Type B pancreatic cell (in vitro differentiated cells): ENCODE data around the gene ZFP36L2. TPM values are rescaled to one million over a fixed set of nuclear protein-coding genes. Genes with fewer than 3 reads are reported as not detected.

Source experiments
- DNase-seq: peaks from one replicate; pipeline ENCODE4 v3.0.0; 2021; ENCODE audit warnings: mixed read lengths; ENCODE audit not compliant: unreplicated experiment; ENCODE audit errors: extremely low spot score
- H3K27ac Mint-ChIP-seq: 2 replicates; pipeline ENCODE4 v1.8.0; 2021; ENCODE audit warnings: mild to moderate bottlenecking, mixed read lengths
- H3K27me3 Mint-ChIP-seq: 2 replicates; pipeline ENCODE4 v1.8.0; 2021; ENCODE audit warnings: mixed read lengths
- H3K36me3 Mint-ChIP-seq: 2 replicates; pipeline ENCODE4 v1.8.0; 2021; ENCODE audit warnings: mixed read lengths
- H3K4me1 Mint-ChIP-seq: one replicate; pipeline ENCODE4 v1.8.0; 2021; ENCODE audit warnings: mixed read lengths; ENCODE audit not compliant: unreplicated experiment
- H3K4me3 Mint-ChIP-seq: 2 replicates; pipeline ENCODE4 v1.8.0; 2021; ENCODE audit warnings: mild to moderate bottlenecking, mixed read lengths
- H3K9me3 Mint-ChIP-seq: 2 replicates; pipeline ENCODE4 v1.8.0; 2021; ENCODE audit warnings: mixed read lengths
- total RNA-seq: library from RNA; stranded (reverse); gene quantifications from 2 replicates; pipeline ENCODE4 v1.2.1, GENCODE V29; 2021; ENCODE audit warnings: low replicate concordance
- TF ChIP-seq, protein P1 (sequence below): fragments of 200-600 bp; sonication (generic); conservative IDR thresholded peaks from 2 replicates; pipeline ENCODE4 v1.5.0; 2021; ENCODE audit warnings: antibody characterized with exemption, mild to moderate bottlenecking

Gene ZFP36L2
- total RNA-seq, 1 donor from 2014 or later, result 198 TPM

DNA sequence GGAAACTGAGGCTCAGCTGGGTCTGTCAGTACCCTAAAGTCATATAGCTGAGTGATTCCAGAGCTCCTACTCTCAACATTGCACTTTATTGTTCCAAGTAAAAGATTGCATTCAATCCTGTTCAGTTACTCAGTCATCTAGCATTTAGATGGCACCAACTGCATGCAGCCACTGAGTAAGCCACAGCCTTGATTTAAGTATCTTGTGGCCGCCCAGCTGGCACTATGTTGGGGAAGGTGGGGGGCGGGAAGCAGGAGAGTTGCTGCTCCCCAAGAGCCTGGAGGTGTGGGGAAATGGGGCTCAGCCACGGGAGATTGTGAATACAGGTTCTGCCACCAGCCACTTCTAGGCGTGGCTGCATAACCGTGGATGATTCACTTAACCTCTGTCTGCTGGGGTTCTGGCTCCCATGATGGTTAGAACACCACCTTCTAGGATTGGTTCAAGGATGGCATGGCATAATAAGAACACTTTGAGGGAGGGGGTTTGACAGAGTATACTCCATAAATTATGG lies 17.1 kb downstream of the ZFP36L2 start:
- TF ChIP-seq, protein P1, sequence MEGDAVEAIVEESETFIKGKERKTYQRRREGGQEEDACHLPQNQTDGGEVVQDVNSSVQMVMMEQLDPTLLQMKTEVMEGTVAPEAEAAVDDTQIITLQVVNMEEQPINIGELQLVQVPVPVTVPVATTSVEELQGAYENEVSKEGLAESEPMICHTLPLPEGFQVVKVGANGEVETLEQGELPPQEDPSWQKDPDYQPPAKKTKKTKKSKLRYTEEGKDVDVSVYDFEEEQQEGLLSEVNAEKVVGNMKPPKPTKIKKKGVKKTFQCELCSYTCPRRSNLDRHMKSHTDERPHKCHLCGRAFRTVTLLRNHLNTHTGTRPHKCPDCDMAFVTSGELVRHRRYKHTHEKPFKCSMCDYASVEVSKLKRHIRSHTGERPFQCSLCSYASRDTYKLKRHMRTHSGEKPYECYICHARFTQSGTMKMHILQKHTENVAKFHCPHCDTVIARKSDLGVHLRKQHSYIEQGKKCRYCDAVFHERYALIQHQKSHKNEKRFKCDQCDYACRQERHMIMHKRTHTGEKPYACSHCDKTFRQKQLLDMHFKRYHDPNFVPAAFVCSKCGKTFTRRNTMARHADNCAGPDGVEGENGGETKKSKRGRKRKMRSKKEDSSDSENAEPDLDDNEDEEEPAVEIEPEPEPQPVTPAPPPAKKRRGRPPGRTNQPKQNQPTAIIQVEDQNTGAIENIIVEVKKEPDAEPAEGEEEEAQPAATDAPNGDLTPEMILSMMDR, result no peak
- DNase-seq, result no peak
- no peaks in the 10 kb centered on the region for H3K27me3 Mint-ChIP-seq
- H3K27ac Mint-ChIP-seq, result no peak overlapping the region
- peaks cover 41% of the 10 kb centered on the region for H3K4me1 Mint-ChIP-seq
- no peaks in the 10 kb centered on the region for H3K36me3 Mint-ChIP-seq
- no peaks in the 10 kb centered on the region for H3K9me3 Mint-ChIP-seq
- no peak overlapping the region for H3K4me3 Mint-ChIP-seq

DNA sequence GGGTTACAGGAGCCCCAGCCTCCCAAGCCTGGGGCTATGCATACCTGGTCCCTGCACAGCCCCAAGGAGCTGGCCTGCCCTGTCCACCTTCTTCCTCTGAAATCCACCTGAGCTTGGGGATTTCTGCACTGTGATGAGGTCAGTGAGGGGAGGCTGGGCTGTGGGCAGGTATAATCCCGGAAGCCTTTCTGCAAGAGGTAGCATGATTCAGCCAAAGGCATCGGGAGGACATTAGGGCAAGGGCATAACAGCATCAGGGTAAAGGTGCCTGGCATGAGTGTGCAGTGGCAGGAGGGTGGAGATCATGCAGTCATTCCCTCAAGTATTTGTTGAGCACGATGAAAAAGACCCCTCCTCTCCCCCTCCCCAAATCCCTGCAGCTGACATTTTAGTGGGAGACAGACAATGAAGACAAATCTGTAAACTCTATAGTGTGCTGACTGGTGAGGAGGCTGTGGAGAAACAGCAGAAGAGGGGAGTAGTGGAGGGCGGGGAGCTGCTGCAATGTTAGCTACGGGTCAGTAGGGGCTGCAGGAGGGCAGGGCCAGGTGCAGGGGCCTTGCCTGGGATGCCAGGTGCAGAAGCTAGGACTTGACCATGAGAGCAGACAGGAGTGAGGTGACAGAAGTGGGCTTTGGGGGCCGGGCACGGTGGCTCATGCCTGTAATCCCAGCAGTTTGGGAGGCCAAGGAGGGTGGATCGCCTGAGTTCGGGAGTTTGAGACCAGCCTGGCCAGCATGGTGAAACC lies 18.7 kb downstream of the ZFP36L2 start:
- Mint-ChIP-seq H3K4me3 (no peak overlapping the region), H3K4me1 (peaks cover 38% of the 10 kb centered on the region), H3K36me3 (no peaks in the 10 kb centered on the region), H3K27me3 (no peaks in the 10 kb centered on the region), H3K9me3 (no peaks in the 10 kb centered on the region), H3K27ac (peak overlapping the region; percentile 13)
- TF ChIP-seq, protein P1, result no peak
- no peak for DNase-seq

DNA sequence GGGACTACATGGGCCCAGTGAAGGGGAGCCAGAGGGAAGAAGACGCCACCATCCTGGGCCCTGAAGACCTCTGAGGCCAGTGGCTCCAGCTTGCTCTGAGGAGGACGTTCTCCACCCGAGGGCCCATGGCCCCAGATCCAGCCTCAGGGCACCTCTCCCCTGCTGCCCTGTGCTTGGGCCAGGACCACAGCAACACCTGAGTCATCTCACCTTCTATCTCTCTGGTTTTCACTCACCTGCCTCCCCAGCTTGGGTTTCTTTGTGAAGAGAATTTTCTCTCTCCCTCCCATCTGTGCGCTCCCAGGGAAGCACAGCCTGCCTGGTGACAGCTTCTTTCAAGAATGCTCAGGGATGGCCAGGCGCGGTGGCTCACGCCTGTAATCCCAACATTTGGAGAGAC lies 19.8 kb downstream of the ZFP36L2 start:
- H3K4me3 Mint-ChIP-seq, result no peak overlapping the region
- no peaks in the 10 kb centered on the region for H3K27me3 Mint-ChIP-seq
- peak overlapping the region; percentile 63 for H3K27ac Mint-ChIP-seq
- no peaks in the 10 kb centered on the region for H3K36me3 Mint-ChIP-seq
- no peaks in the 10 kb centered on the region for H3K9me3 Mint-ChIP-seq
- no peak for DNase-seq
- H3K4me1 Mint-ChIP-seq, result peaks cover 31% of the 10 kb centered on the region
- TF ChIP-seq, protein P1, result no peak

DNA sequence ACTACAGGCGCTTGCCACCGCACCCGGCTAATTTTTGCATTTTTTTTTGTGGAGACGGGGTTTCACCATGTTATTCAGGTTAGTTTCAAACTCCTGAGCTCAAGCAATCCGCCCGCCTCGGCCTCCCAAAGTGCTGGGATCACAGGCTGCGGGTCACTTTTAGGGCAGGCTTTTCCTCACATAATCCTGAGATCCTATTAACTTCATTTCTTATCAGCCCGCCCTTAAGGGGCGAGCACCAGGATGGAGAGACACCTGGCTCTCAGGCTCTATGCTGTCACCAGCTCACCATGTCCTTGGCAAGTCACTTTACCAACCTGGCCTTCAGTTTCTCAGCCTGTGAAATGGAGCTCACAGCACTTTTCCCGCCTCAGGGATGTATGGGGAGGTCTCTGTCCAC lies 23.0 kb downstream of the ZFP36L2 start:
- DNase-seq, result no peak
- H3K27me3 Mint-ChIP-seq, result no peaks in the 10 kb centered on the region
- TF ChIP-seq, protein P1, result no peak
- H3K9me3 Mint-ChIP-seq, result no peaks in the 10 kb centered on the region
- H3K4me3 Mint-ChIP-seq, result no peak overlapping the region
- H3K4me1 Mint-ChIP-seq, result peaks cover 20% of the 10 kb centered on the region
- no peaks in the 10 kb centered on the region for H3K36me3 Mint-ChIP-seq
- no peak overlapping the region for H3K27ac Mint-ChIP-seq

DNA sequence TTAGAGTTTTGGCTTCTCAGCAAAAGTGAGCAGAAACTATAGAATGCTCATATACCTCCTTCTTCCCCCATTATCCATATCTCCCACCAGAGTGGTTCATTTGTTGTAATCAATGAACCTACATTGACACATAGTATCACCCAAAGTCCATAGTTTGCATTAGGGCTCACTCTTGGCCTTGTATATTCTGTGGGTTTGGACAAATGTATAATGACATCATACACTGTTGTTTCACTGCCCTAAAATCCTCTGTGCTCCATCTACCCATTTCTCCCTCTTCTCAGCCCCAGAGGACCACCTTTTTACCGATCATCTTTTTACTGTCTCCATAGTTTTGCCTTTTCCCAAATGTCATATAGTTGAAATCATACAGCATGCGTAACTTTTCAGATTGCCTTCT lies 24.1 kb downstream of the ZFP36L2 start:
- H3K36me3 Mint-ChIP-seq, result no peaks in the 10 kb centered on the region
- no peaks in the 10 kb centered on the region for H3K9me3 Mint-ChIP-seq
- TF ChIP-seq, protein P1, result no peak
- H3K4me3 Mint-ChIP-seq, result no peak overlapping the region
- no peak for DNase-seq
- peaks cover 16% of the 10 kb centered on the region for H3K4me1 Mint-ChIP-seq
- H3K27me3 Mint-ChIP-seq, result no peaks in the 10 kb centered on the region
- no peak overlapping the region for H3K27ac Mint-ChIP-seq
